Endothelial cell (in vitro differentiated cells): ENCODE results near the gene SERPINE2. TPM values are rescaled to one million over a fixed set of nuclear protein-coding genes. Genes with fewer than 3 reads are reported as not detected.

Experiments
- DNase-seq: peaks from one replicate; pipeline ENCODE4 v3.0.0; 2021; ENCODE audit warnings: low spot score
- H3K27ac Mint-ChIP-seq: one replicate; pipeline ENCODE4 v1.8.0; 2021; ENCODE audit warnings: mixed read lengths, inconsistent platforms; ENCODE audit not compliant: unreplicated experiment
- H3K27me3 Mint-ChIP-seq: one replicate; pipeline ENCODE4 v1.8.0; 2021; ENCODE audit warnings: mild to moderate bottlenecking, moderate library complexity, mixed read lengths, inconsistent platforms; ENCODE audit not compliant: unreplicated experiment
- H3K36me3 Mint-ChIP-seq: one replicate; pipeline ENCODE4 v1.8.0; 2021; ENCODE audit warnings: mild to moderate bottlenecking, low read depth, mixed read lengths, inconsistent platforms; ENCODE audit not compliant: unreplicated experiment
- H3K4me1 Mint-ChIP-seq: one replicate; pipeline ENCODE4 v1.8.0; 2021; ENCODE audit warnings: mild to moderate bottlenecking, mixed read lengths, inconsistent platforms; ENCODE audit not compliant: unreplicated experiment
- H3K4me3 Mint-ChIP-seq: one replicate; pipeline ENCODE4 v1.8.0; 2021; ENCODE audit warnings: mild to moderate bottlenecking, mixed read lengths, inconsistent platforms; ENCODE audit not compliant: unreplicated experiment
- H3K9me3 Mint-ChIP-seq: one replicate; pipeline ENCODE4 v1.8.0; 2021; ENCODE audit warnings: mixed read lengths, inconsistent platforms; ENCODE audit not compliant: unreplicated experiment
- total RNA-seq: library from RNA; stranded (reverse); fragmentation: NEBNext Ultra II Directional; extraction: Animal tissue kit (Norgen Biotek cat#: 25700); gene quantifications from one replicate; pipeline ENCODE4 v1.2.1, GENCODE V29; 2021; ENCODE audit not compliant: unreplicated experiment
- TF ChIP-seq, protein P1 (sequence below): fragments of 200-600 bp; sonication (generic); IDR thresholded peaks from one replicate; pipeline ENCODE4 v1.5.0; 2021; ENCODE audit warnings: antibody characterized with exemption; ENCODE audit not compliant: unreplicated experiment

SERPINE2 gene
- total RNA-seq, 1 donor from 2014 or later, result 40.4 TPM

DNA sequence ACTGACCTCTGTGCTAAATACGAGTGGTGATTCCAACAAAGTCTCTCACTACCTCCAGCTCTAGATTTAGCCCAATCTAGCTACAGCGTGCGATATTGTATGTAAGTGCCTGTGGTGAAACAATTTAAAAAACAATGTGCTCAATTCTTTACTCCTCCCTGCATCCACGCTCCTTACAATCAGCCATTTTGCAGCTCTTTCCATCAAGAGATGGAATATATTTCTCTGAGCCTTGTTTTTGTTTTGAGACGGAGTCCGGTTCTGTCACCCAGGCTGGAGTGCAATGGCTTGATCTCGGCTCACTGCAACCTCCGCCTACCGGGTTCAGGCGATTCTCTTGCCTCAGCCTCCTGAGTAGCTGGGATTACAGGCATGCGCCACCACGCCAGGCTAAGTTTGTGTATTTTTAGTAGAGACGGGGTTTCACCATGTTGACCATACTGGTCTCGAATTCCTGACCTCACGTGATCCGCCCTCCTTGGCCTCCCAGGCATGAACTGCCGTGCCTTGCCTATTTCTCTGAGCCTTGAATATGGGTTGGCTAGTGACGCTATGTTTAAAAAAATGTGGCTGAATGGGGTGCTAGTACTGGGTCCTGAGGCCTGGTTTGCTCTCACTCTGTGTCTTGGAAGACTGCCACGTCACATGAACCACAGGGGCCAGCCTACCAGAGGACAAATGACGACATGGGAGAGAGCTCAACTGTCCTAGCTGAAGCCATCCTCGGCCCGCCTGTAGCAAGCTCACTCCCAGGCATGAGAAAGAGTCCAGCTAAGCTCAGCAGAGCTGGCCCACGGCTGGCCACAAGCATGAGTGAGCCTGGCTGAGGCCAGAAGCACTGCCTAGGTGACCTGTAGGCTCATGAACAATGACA is 108.7 kb downstream of the SERPINE2 start:
- Mint-ChIP-seq H3K36me3 (peaks cover 13% of the 10 kb centered on the region), H3K27ac (no peak overlapping the region), H3K4me3 (no peak overlapping the region), H3K4me1 (no peaks in the 10 kb centered on the region), H3K9me3 (no peaks in the 10 kb centered on the region), H3K27me3 (peaks cover 3% of the 10 kb centered on the region)
- TF ChIP-seq, protein P1, sequence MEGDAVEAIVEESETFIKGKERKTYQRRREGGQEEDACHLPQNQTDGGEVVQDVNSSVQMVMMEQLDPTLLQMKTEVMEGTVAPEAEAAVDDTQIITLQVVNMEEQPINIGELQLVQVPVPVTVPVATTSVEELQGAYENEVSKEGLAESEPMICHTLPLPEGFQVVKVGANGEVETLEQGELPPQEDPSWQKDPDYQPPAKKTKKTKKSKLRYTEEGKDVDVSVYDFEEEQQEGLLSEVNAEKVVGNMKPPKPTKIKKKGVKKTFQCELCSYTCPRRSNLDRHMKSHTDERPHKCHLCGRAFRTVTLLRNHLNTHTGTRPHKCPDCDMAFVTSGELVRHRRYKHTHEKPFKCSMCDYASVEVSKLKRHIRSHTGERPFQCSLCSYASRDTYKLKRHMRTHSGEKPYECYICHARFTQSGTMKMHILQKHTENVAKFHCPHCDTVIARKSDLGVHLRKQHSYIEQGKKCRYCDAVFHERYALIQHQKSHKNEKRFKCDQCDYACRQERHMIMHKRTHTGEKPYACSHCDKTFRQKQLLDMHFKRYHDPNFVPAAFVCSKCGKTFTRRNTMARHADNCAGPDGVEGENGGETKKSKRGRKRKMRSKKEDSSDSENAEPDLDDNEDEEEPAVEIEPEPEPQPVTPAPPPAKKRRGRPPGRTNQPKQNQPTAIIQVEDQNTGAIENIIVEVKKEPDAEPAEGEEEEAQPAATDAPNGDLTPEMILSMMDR, result no peak
- DNase-seq, result no peak

DNA sequence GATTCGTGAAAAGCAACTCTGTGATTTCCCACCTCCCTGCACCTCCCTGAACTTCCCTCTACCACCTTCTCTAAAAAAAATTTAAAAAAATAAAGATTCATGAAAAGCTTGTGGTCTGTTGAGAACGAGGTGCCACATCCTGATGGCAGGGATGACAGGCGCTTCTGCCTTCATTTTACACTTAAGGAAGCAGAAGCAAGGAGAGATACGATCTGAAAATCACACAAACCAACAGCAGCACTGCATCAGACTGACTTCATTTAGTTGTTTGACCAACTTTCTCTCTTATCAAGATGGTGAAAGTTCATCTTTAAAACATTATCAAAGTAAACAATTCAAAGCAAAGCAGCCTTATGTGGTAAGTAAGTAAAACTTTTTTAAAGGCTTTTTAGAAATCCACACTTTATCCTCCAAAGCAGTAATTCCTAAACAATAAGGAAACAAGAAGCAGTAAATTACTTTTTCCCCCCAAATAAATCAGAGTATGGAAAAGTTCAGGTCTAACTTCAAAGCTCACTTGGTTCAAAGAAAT is 109.4 kb downstream of the SERPINE2 start:
- peaks cover 13% of the 10 kb centered on the region for H3K36me3 Mint-ChIP-seq
- DNase-seq, result no peak
- TF ChIP-seq, protein P1, result no peak
- H3K4me3 Mint-ChIP-seq, result no peak overlapping the region
- peaks cover 3% of the 10 kb centered on the region for H3K27me3 Mint-ChIP-seq
- no peak overlapping the region for H3K27ac Mint-ChIP-seq
- H3K4me1 Mint-ChIP-seq, result no peaks in the 10 kb centered on the region
- no peaks in the 10 kb centered on the region for H3K9me3 Mint-ChIP-seq

DNA sequence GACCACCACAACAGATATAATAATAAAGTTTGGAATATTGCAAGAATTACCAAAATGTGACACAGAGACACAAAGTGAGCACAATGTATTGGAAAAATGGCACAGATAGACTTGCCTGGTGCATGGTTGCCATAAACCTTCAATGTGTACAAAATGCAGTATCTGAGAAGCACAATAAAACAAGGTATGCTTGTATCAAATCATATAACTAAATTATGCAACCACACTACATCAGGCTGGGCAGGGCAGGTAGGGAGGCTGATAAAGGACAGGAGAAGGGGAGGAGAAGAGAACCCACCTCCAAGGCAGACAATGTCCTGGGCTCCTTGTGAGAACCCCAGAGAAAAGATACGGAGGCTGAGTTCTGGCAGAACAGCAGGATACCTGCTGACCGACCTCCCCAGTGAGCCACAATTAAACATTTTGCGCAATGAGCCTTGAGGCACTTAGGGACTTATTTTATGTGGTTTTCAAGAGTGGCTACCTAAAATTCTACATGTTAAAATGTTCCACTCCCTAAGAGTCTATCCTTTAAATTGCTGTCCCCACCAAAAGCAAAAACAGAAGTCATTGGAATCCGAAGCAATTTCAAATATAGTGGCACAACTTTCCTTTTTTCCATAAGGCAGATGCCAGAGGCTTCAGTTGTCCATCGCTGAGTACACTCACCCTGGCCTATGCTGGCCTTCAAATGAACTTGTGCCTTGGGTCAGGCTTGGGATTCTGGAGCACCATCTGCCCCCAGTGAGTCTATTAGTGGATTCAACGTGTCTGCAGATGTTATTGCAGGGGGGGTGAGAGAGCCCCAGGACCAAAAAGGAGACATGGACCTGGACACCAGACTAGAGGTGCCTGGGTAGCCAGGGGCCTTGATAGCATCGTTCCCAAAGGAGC is 110.7 kb downstream of the SERPINE2 start:
- DNase-seq, result no peak
- H3K36me3 Mint-ChIP-seq, result peaks cover 13% of the 10 kb centered on the region
- H3K4me3 Mint-ChIP-seq, result no peak overlapping the region
- TF ChIP-seq, protein P1, result no peak
- H3K27me3 Mint-ChIP-seq, result peaks cover 3% of the 10 kb centered on the region
- H3K4me1 Mint-ChIP-seq, result no peaks in the 10 kb centered on the region
- H3K9me3 Mint-ChIP-seq, result no peaks in the 10 kb centered on the region
- no peak overlapping the region for H3K27ac Mint-ChIP-seq

DNA sequence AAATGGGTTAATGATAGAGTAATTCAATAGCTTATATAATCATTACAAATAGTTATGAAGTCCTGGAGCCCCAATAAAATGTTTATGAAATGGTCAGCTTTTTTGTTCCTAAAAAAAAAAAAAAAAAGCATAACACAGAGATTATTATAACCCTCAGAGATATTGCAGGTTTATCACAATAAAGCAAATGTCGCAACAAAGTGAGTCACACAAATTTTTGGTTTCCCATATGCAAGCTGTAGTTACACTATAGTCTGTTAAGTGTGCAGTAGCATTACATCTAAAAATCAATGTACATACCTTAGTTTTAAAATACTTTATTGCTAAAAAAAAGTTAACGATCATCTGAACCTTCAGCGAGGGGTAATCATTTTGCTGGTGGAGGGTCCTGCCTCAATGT is 114.0 kb downstream of the SERPINE2 start:
- Mint-ChIP-seq H3K27ac (no peak overlapping the region), H3K4me1 (no peaks in the 10 kb centered on the region), H3K36me3 (peaks cover 17% of the 10 kb centered on the region), H3K4me3 (no peak overlapping the region), H3K27me3 (peaks cover 3% of the 10 kb centered on the region), H3K9me3 (no peaks in the 10 kb centered on the region)
- TF ChIP-seq, protein P1, result no peak
- no peak for DNase-seq

Other genes with a start within 250 kb of the SERPINE2 start
- gene AP1S3, start 201.7 kb downstream of the SERPINE2 start, total RNA-seq, result 0.80 TPM
- 53.1 TPM for gene WDFY1, start 94.0 kb downstream of the SERPINE2 start, total RNA-seq
- 25.7 TPM for gene MRPL44, start 81.8 kb downstream of the SERPINE2 start, total RNA-seq